ENCODE data around the gene COL20A1. TPM values are rescaled to one million over a fixed set of nuclear protein-coding genes. Genes with fewer than 3 reads are reported as not detected.

COL20A1 gene
- total RNA-seq, 1 donor from 2014 or later, result not detected

Other genes starting within 250 kb of the COL20A1 start
- 27.8 and 44.0 TPM in 2 replicates for gene YTHDF1, start 77.1 kb upstream of the COL20A1 start, total RNA-seq
- gene BIRC7, start 57.3 kb upstream of the COL20A1 start, total RNA-seq, result 0.12 TPM in 1 of 2 replicates, not detected in the other
- gene NKAIN4, start 38.7 kb upstream of the COL20A1 start, total RNA-seq, result 0.58 and 4.8 TPM in 2 replicates
- 66.7 and 94.6 TPM in 2 replicates for gene ARFGAP1, start 20.4 kb upstream of the COL20A1 start, total RNA-seq
- gene CHRNA4, start 68.2 kb downstream of the COL20A1 start, total RNA-seq, result not detected in 2 replicates
- gene KCNQ2, start 179.5 kb downstream of the COL20A1 start, total RNA-seq, result not detected in 2 replicates
- gene EEF1A2, start 205.9 kb downstream of the COL20A1 start, total RNA-seq, result 2.5 and 4.6 TPM in 2 replicates
- 130 and 162 TPM in 2 replicates for gene PPDPF, start 227.6 kb downstream of the COL20A1 start, total RNA-seq
- gene PTK6, start 244.2 kb downstream of the COL20A1 start, total RNA-seq, result not detected in 2 replicates